G401 (cell line): ENCODE measurements around the gene KRTAP10-4. TPM values are rescaled to one million over a fixed set of nuclear protein-coding genes. Genes with fewer than 3 reads are reported as not detected.
"Not testable (repeated sequence)": the region's sequence is repeated elsewhere in the genome, so short reads cannot be mapped to it uniquely, and the experiment has no call there.

ENCODE experiments used
- DNase-seq: peaks from one replicate; pipeline ENCODE4 v3.0.0-alpha.2; 2015; ENCODE audit warnings: low spot score
- in situ Hi-C: cut with HindIII; loops from 2 replicates; pipeline ENCODE4 v1.10.0; 2016; ENCODE audit warnings: low sequenced_read_pairs, mixed read lengths
- total RNA-seq: library from RNA; depleted of rRNA; stranded (reverse); fragments of >200 nt; shearing (Covaris generic); gene quantifications from 2 replicates; pipeline ENCODE4 v1.2.3, GENCODE V29; 2014

The KRTAP10-4 gene
- total RNA-seq, 1 experiment from 2014 or later, result not detected

DNA sequence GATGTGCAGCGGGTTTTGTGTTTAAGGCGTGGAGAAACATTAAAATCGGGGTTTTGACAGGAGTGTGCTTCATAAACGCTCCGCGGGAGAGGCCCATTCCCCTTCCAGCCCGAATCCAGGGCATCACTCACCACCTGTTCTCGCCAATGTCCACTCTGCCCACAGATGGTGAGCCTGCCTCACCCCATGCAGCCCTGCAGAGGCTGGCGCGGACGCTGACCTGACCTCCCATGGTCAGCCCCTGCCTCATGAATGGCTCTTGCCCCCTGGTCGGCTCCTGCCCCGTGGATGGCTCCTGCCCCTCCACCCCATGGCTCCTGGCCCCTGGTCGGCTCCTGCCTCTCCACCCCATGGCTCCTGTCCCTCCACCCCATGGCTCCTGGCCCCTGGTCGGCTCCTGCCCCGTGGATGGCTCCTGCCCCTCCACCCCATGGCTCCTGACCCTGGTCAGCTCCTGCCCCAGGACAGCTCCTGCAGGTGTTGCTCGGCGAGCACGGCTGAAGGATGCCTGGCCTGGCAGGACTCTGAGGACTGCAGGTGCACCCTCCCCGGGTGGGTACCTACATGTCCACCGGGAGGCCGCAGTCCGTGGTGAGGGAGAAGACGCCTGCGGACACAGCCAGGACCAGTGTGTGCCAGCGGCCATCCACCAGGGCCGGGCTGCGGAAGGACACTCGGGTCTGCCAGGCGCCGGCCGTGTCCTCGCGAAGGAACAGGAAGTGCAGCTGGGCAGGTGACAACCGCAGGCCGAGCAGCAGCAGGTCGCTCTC is 40.2 kb upstream of the KRTAP10-4 start:
- DNase-seq, result no peak
- in situ Hi-C loops, result no loop called here

DNA sequence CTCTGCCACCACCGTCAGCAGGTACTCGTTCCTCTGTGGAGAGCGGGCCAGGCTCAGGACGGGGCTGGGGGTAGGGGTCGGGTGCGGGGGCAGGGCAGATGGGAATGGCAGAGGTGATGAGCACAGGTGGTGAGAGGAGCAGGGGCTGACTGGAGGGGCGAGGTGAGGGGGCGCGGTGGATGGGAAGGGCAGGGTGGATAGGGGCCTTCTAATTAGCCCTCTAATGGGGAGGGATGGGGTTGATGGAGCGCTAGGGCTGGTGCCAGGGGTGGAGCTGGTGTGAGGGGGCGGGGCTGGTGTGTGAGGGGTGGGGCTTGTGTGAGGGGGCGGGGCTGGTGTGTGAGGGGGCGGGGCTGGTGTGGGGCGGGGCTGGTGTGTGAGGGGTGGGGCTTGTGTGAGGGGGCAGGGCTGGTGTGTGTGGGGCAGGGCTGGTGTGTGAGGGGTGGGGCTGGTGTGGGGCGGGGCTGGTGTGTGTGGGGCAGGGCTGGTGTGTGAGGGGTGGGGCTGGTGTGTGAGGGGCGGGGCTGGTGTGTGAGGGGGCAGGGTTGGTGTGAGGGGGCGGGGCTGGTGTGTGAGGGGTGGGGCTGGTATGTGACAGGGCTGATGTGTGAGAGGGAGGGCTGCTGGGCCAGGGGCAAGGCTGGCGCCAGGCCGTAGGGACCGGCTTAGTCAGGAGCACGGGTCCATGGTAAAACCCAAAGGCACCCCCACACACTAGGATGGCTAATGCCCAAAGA is 39.5 kb upstream of the KRTAP10-4 start:
- in situ Hi-C loops, result no loop called here
- no peak for DNase-seq

DNA sequence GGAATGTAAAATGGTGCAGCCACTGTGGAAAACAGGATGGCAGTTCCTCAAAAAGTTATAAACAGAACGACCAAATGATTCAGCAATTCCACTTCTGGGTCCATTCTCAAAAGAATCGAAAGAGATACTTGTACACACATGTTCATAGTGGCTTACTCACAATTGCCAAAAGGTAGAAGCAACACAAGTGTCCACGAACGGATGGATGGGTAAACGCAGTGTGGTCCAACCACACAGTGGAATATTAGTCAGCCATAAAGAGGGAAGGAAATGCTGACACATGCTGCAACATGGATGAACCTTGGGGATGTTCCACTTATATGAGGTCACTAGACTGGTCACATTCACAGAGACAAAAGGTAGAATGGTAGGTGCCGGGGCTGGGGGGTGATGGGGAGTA is 38.8 kb upstream of the KRTAP10-4 start:
- in situ Hi-C loops, result no loop called here
- DNase-seq, result no peak

DNA sequence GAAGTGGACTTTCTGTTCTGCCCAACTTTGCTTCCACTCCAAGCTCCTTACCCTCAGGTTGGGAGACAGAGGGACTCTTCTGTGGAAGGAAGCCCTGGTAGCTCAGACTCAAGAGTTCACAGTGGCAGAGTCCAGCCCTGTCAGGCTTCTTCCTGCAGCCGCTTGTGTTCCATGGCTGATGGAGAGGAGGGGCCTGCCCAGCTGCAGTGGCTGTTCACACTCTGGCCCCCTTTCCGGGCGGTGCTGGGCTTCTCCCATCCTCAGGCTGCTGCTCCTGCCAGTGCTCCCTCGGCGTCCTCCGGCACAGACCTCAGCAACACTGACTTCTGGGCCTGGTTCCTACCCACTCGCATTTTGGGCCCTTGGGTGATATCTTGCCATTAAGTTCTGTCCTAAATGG is 37.6 kb upstream of the KRTAP10-4 start:
- in situ Hi-C loops, result no loop called here
- DNase-seq, result no peak

DNA sequence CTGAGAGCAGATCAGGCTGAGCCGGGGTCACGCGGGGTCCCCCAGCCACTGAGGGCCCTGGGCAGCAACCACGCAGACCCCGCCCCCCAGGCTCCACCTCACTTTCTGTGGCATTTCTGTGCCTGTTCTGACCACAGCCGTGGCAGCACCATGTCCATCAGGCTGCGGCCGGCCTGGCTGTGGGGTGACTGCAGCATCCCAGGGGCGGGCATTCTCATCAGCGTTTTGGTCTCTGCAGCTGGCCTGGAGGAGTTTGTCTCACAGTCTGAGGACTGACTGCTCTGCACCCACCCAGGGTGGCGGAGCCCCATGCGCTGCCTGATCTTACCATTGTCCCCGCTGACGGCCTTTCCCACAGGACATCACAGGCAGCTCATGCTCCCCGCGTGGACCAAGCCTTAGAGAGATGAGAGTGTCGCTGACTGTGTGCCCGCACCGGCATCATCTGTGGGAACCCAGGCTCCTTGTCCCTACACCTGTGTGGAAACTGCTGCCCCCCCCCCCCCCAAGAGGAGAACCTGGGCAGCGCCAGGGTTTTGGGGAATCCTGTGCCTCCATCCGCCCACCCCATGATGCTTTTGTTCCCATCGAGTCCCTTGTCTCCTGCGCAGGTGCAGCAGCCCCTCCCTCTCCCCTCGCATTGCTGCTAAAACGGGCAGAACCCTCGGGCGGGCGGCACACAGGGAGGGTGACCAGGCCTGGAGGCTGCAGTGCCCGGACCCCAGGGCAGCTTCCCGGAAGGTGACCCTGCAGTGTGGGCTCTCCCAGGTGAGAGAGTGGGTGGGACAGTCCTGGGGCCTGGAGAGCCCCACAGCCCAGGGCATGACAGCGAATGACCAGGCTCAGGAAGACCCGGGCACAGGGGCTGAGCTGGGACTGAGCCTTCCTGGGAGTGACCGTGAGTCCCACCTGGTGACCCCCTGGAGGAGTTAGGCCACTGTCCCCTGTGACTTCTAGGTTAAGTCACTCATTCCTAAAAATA is 35.3 kb upstream of the KRTAP10-4 start:
- no peak for DNase-seq
- in situ Hi-C loops, result no loop called here

DNA sequence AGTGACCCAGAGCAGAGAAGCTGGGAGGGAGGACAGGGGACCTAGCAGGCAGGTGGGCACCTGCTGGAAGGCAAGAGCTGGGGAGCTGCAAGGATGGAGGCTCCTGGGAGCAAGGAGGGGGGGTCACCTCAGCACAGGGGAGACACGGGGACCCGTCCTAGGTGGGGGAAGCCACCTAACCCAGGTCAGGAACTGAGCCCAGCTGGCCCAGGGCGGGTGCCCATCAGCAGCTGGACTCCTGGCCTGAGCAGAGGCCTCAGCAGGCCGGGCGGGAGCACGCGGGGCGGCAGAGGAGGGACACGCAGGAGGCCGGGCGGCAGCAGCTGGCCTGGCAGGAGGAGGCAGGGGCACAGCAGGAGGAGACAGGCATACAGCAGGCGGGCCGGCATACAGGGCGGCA is 34.5 kb upstream of the KRTAP10-4 start:
- in situ Hi-C loops, result no loop called here
- no peak for DNase-seq

DNA sequence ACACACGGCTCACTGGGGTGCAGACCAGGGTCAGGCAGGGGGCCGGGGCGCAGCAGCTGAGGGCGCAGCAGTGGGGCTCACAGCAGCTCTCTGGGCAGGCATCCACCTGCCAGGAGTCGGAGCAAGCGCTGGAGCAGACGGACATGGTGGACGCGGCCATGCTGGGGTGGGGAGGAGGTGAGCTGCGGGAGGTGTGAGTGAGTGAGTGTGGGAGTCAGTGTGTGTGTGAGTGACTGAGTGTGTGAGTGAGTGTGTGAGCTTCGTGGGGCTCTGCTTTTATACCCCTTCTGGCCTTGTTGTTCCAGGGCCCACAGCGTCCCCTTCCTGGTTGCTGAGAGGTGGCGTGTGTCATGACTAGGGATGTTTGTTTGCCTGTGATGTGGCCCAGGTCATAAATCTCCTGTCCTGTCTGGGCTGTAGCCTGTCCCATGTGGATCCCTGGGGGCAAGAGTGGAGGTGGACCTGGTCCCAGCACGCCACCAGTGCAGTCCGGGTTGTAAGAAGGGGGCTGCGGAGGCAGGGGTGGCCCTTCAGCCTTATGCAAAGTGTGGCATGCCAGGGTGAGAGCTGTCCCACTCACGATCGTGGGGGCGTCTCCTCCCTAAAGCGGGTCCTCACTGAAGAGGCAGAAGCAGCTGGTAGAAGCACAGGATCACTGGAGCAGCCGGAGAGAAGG is 33.4 kb upstream of the KRTAP10-4 start, which contains the start of gene KRTAP10-1:
KRTAP10-1 (minus strand) TSS at position 205 of the 676 bp plus-strand sequence; CDS start at position 160, 45 bp downstream.
- no peak for DNase-seq
- in situ Hi-C loops, result no loop called here

DNA sequence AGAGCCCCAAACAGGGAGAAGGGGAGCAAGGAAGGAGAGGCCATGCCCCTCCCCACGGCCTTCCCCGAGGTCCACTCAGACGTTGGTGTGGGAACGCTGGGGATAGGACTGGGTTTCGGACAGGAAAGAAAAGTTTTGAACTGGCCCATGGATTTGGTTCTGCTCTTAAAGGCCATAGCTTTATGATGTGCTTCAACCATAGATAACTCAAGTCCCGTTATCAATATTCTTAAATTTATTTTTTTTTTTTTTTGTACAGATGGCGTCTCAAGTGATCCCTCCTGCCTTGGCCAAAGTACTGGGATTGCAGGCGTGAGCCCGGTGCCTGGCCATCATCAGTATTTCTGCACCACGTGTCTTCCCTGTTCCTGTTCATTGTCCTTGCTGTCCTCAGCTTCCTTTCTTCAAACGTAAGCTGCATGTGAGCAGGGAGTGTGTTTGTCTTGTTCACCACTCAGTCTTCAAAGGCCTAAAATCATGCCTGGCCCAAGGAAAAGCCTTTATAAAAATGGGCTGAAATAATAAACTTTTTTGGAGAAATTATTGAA is 32.7 kb upstream of the KRTAP10-4 start:
- in situ Hi-C loops, result no loop called here
- no peak for DNase-seq

DNA sequence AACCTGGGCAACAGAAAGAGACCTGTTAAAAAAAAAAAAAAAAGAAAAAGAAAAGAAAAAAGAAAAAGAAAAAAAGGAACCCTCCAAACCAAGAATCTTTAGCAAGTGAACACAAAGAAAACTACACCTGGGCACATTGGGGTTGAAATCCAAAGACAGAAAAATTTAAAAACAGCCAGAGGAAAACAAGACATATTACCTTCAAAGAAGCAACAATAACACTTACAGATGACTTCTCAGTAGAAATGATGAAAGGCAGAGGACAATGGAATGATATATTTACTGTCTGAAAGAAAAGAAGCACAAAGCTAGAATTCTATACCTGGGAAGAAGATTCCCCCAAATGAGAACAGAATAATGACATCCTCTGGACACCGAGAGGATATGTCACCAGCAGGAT is 30.8 kb upstream of the KRTAP10-4 start:
- in situ Hi-C loops, result no loop called here

DNA sequence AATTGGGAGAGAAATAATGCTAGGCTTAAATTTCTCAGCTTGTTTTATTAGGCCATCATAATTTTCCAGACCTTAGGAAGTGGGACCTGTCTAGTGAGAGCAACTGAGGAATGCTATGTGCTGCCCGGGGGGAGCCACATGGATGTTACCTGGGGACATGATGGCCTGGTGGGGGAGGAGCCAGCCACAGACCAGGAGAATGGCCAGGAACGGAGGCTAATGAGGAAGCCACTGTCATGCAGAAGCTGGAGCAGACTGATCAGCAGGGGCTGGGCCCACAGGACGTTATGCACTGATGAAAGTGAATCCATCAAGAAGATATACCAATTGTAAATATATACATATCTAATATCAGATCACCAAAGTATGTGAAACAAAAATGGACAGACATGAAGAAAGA is 29.0 kb upstream of the KRTAP10-4 start:
- in situ Hi-C loops, result no loop called here
- no peak for DNase-seq

More for the DNA sequence above, 30.8 kb upstream of the KRTAP10-4 start:
- no peak for DNase-seq

DNA sequence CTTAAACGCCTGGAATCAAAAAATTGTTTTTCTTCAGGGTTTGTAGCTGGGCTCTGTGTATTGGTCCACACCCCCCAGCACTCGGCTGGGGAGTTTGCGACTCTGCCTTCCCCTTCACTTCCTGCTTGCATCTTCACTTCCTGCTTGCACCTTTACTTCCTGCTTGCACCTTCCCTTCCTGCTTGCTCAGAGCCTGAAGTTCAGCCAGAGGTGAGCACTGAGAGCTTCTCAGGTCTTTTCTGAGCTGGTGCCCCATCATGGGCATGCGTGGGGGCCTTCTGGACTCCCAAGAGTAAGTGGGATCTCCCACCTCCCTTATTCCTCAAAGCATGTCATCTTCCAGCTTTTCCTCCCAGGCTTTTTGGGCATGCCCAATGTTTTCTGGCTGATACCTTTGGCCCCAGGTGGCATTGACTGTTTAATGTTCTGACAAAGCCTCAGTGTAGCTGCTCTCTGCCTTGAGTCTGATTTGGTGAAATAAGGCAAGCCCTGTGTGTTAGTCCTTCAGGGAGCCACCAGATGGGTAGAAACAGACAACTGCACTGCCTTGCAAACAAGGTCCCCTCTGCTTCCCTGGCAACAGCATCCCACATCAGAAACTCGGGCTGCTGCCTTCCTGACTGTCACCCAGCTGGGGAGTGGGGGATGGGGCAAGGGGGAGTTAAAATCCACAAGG is 25.7 kb upstream of the KRTAP10-4 start:
- no peak for DNase-seq
- in situ Hi-C loops, result no loop called here

DNA sequence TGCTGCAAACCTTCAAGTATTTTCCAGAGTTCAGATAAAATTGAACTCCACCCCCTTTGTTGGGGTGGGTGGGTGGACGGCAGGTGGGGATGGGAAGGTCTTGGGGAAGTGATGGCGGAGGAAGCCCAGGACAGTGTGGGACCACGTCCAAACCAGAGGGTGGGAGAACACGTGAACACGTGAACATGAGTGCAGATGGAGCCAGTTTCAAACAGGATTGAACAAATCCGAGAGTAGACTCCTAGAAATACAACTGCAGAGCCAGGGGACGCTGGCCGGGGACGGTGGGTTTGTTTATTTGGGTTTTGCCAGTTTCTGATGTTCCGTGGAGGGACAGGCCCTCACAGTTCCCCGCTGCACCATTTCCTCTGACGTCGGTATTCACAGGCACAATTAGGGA is 25.1 kb upstream of the KRTAP10-4 start:
- DNase-seq, result no peak
- in situ Hi-C loops, result no loop called here

DNA sequence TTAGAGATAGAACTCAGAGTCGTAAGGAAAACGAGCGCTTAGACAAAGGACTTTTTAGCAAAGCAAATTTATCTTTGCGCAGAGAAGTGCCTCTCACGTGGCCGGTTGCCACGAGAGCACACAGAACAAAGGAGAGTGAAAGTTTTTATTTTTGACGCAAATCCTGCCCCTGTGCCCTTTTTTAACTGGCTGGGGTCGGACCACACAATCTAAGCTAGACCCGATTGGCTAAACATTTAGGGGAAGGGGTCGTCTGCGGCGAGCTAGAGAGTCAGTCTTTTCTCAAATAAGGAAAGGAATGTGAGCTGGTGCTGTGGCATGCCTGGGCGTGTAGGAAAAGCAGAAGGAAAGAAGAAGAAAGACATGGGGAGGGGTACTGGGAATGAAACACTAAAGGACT is 24.6 kb upstream of the KRTAP10-4 start:
- in situ Hi-C loops, result no loop called here

DNA sequence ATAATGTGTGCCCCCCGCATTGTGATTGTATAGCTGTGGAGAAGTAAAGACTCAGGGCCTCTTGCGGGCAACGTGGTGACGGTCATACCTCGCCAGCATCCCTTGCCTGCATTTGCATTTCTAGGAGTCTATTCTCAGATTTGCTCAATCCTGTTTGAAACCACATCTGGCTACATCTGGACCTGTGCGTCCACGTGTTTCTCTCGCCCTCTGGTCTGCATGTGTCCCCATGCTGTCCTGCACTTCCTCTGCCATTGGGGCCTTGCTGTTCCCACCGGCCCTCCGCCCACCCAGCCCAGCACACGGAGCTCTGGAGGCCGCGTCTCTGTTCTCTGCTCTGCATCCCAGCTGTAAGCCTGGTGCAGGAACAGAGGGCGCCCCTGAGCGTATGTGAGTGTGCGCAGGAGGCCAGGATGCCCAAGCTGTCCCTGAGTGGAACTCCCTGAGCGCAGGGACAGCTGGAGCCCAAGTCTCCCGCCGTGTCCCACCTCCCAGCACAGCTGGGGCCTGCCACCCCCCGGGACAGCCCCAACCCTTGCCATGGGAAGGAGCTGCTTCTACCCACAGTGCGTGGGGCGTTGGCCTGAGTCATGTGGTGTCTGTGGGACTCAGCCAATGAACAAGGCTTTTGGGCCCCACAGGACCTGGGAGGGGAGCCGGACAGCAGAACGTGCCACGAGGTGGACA is 23.9 kb upstream of the KRTAP10-4 start:
- in situ Hi-C loops, result no loop called here

More for the DNA sequence above, 24.6 kb upstream of the KRTAP10-4 start:
- DNase-seq, result no peak

DNA sequence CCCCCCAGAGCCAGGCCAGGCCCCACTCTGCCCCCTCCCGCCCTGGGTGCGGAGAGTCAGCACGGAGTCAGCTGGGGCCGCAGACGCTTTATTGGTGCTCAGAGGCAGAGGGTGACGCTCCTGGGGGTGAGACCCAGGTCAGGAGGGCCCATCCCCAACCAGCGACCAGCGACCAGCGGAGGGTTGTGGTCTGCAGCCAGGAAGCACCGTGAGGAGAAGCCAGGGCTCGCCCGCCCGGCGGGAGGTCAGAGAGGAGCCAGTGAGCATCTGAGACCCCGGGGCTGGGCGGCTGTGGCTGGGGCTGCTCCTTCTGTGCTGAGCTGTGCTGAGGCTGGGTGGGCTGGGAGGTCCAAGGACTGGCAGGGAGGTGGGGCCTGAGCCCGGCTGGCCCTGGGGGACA is 23.2 kb upstream of the KRTAP10-4 start:
- DNase-seq, in situ Hi-C loops: not testable (repeated sequence)

More for the DNA sequence above, 23.9 kb upstream of the KRTAP10-4 start:
- DNase-seq, result no peak

DNA sequence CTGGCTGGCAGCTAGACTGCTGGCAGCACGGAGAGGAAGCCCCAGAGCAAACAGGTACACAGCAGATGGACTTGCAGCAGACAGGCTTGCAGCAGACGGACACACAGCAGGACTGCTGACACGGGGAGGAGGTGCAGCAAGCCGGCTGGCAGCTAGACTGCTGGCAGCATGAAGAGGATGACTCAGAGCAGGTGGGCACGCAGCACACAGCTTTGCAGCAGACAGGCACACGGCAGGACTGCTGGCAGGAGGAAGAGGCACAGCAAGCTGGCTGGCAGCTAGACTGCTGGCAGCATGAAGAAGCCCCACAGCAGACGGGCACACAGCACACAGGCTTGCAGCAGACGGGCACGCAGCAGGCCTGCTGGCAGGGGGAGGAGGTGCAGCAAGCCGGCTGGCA is 22.7 kb upstream of the KRTAP10-4 start:
- DNase-seq, result peak; percentile 35

DNA sequence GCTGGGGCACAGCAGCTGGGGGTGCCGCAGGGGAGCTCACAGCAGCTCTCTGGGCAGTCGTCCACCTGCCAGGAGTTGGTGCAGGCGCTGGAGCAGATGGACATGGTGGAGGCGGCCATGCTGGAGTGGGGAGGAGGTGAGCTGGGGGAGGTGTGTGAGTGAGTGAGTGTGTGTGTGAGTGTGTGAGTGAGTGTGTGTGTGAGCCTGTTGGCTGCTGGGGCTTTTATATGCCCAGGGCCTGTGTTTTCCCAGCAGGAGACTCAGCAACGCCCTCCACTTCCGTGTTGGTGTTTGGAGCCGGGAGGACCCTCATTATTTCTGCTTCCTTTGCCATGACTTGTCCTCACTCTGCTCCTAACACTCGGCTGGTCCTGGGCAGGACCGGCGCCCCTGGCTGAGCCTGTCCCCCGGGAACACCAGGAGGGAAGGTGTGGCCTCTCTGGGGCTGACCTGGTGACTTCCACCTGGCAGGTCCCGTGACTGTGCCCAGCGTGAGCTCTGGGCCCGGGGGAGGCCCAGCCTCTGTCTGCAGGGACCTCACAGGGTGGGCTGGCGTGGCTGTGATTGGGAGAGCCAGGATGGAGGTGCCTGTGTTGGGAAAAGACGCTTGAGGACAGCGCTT is 22.1 kb upstream of the KRTAP10-4 start, which contains the start of gene KRTAP10-2:
KRTAP10-2 (minus strand) TSS at position 166 of the 622 bp plus-strand sequence; CDS start at position 119, 47 bp downstream.
- DNase-seq, result no peak
- in situ Hi-C loops, result no loop called here

More for the DNA sequence above, 22.7 kb upstream of the KRTAP10-4 start:
- in situ Hi-C loops, result no loop called here
